Panc1 (cell line): ENCODE data around the gene THRB. TPM values are rescaled to one million over a fixed set of nuclear protein-coding genes. Genes with fewer than 3 reads are reported as not detected.

ENCODE experiments used
- ATAC-seq: fragments of 200-7000 bp; cut with Tn5 transposase; 2 replicates; pipeline ENCODE4 v1.9.1; 2020; ENCODE audit warnings: mild to moderate bottlenecking, moderate library complexity
- BruUV-seq: library from RNA; stranded (reverse); fragments of 400-500 nt; replicated peaks from 2 replicates; lab custom pipeline; 2021; lab: Mats Ljungman, UMichigan
- CTCF ChIA-PET: fragments of 300-600 bp; sonication (Branson Sonifier 250); formaldehyde crosslinking; loops from one replicate; lab custom pipeline; 2022; ENCODE audit warnings: antibody characterized with exemption; lab: Charles Lee
- POLR2A ChIA-PET: fragments of 300-600 bp; sonication (Branson Sonifier 250); formaldehyde crosslinking; loops from one replicate; lab custom pipeline; 2022; ENCODE audit warnings: antibody characterized with exemption; lab: Charles Lee
- DNase-seq: peaks from one replicate; pipeline ENCODE4 v3.0.0-alpha.2; 2010; ENCODE audit warnings: low read depth, low spot score
- H3K27ac ChIP-seq: 2 replicates; pipeline ENCODE4 v1.5.1; 2011; ENCODE audit warnings: mild to moderate bottlenecking, low read length, inconsistent platforms
- H3K27me3 ChIP-seq: fragments of 200-500 bp; sonication (Bioruptor generic); 2 replicates; pipeline ENCODE4 v1.6.0; 2014; ENCODE audit warnings: low read length, inconsistent platforms; ENCODE audit not compliant: control insufficient read depth, insufficient read depth
- H3K36me3 ChIP-seq: fragments of 200-500 bp; sonication (Bioruptor generic); 2 replicates; pipeline ENCODE4 v1.5.1; 2014; ENCODE audit warnings: inconsistent platforms, mild to moderate bottlenecking, low read length, moderate library complexity; ENCODE audit not compliant: control insufficient read depth, insufficient read depth
- H3K4me1 ChIP-seq: 2 replicates; pipeline ENCODE4 v1.5.1; 2011; ENCODE audit warnings: inconsistent platforms, mild to moderate bottlenecking, low read length, moderate library complexity; ENCODE audit not compliant: control insufficient read depth, insufficient read depth
- H3K4me3 ChIP-seq, 2 experiments: 2 replicates each; pipeline ENCODE4 v1.5.1; 2011 to 2012; ENCODE audit warnings: low read depth in 2 of 2, low read length in 2 of 2, mild to moderate bottlenecking in 2 of 2, inconsistent platforms in 1 of 2, moderate library complexity in 1 of 2
- H3K9me3 ChIP-seq: fragments of 200-500 bp; sonication (Bioruptor generic); 2 replicates; pipeline ENCODE4 v1.5.1; 2014; ENCODE audit warnings: low read depth, mild to moderate bottlenecking, inconsistent platforms, low read length, moderate library complexity; ENCODE audit not compliant: control insufficient read depth, insufficient read depth
- CTCF ChIP-seq: fragments of 450-650 bp; IDR thresholded peaks from 2 replicates; pipeline ENCODE4 v1.5.1; 2017; ENCODE audit warnings: mild to moderate bottlenecking
- POLR2AphosphoS5 ChIP-seq: IDR thresholded peaks from 2 replicates; pipeline ENCODE4 v1.6.1; 2012; ENCODE audit warnings: mild to moderate bottlenecking, low read depth, low read length, moderate library complexity
- SIN3A ChIP-seq: IDR thresholded peaks from 2 replicates; pipeline ENCODE4 v1.6.1; 2012; ENCODE audit warnings: low read depth, mild to moderate bottlenecking, low read length, moderate library complexity, borderline replicate concordance; ENCODE audit not compliant: insufficient read depth
- TCF7L2 ChIP-seq: IDR thresholded peaks from 2 replicates; pipeline ENCODE4 v1.6.1; 2011; ENCODE audit warnings: mild to moderate bottlenecking, low read depth, low read length, inconsistent platforms
- in situ Hi-C: cut with HindIII; loops from 2 replicates; pipeline ENCODE4 v1.10.0; 2016; ENCODE audit warnings: low sequenced_read_pairs, low pct_unique_long_range_greater_than_20kb
- intact Hi-C: fragments of 100-400 bp; cut with micrococcal nuclease; formaldehyde crosslinking; loops from one replicate; pipeline ENCODE4 v1.10.0; 2022; ENCODE audit not compliant: unreplicated experiment
- total RNA-seq: library from RNA; stranded (reverse); gene quantifications from one replicate; pipeline ENCODE4 v1.2.1, GENCODE V29; 2021; ENCODE audit not compliant: unreplicated experiment
- TF ChIP-seq, protein P1 (sequence below), 2 experiments: IDR thresholded peaks; 2 replicates each; pipeline ENCODE4 v1.6.1; 2011 to 2012; ENCODE audit warnings: low read depth in 2 of 2, control low read depth in 1 of 2, low read length in 1 of 2, mild to moderate bottlenecking in 1 of 2, moderate library complexity in 1 of 2; ENCODE audit not compliant: insufficient read depth in 1 of 2

The THRB gene
- total RNA-seq, 1 experiment from 2014 or later, result 3.9 TPM

DNA sequence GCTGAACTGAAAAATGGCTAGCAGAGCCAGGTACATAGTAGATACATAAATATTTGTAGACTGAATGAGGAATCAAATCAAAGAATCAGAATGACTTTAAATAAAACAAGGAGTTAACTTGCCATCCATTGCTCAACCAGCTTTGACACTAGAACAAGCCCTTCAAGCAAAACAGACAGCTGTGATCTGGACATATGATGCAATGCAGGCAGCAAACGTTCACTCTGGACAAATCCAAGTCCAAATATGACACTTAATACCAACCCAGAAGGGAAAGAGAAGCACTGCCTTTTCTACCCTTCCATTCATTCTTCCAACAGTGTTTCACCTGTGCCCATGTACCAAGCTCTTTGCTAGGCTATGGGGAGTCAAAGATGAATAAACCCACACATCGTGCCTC is 4.5 kb downstream of the THRB start:
- CTCF ChIA-PET, result no interaction called here
- no peak for ATAC-seq

DNA sequence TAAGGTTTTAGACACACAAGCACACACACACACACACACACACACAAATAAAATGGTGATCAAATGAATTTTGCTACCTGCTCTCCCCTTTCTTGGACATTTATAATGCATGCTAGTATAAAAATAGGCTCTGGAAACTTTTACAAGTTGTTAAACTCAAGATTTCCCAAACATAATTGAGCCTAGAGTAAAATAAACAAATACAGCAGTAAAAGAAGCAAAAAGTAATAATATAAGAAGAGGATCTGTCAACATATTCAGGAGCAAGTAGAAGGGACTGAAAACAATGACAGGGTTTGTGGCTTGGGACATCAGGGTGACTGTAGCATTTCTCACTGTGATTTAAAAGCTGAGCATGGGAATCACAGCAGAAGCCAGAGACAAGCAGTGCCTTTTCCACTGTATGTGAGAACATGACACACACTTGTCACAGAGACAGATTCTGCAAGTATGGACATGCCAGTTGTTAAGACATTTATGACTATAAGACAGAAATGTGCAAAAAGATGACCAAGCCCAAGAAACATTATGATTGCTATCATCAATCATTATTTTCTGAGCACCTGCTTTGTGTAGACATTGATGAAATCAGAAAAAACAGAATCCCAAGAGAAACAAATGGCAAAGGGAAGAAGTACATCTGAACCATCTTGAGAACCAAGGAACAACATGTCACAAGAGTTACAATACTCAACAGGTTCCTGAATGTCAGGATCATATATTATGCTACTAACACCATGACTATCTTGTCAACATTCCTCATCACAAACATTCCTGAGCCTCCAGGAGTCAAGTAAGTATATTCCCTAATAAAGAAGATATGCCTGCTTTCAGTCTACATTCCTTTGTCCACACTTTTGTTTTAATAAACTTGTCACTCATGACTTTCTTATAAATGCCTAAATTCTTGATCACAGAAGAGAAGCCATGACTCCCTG is 7.1 kb downstream of the THRB start:
- Histone ChIP-seq H3K27ac (no peak overlapping the region), H3K36me3 (no peaks in the 10 kb centered on the region), H3K4me1 (no peaks in the 10 kb centered on the region; the same call in 1 of the 2 replicates), H3K27me3 (no peaks in the 10 kb centered on the region), H3K4me3 (no peak overlapping the region), H3K9me3 (no peaks in the 10 kb centered on the region)
- intact Hi-C loops (no loop called here), in situ Hi-C loops (no loop called here)
- POLR2A ChIA-PET, result no interaction called here
- ATAC-seq (no peak), DNase-seq (no peak)
- TF ChIP-seq TCF7L2, result no peak
- no peak for TF ChIP-seq CTCF
- TF ChIP-seq, protein P1, sequence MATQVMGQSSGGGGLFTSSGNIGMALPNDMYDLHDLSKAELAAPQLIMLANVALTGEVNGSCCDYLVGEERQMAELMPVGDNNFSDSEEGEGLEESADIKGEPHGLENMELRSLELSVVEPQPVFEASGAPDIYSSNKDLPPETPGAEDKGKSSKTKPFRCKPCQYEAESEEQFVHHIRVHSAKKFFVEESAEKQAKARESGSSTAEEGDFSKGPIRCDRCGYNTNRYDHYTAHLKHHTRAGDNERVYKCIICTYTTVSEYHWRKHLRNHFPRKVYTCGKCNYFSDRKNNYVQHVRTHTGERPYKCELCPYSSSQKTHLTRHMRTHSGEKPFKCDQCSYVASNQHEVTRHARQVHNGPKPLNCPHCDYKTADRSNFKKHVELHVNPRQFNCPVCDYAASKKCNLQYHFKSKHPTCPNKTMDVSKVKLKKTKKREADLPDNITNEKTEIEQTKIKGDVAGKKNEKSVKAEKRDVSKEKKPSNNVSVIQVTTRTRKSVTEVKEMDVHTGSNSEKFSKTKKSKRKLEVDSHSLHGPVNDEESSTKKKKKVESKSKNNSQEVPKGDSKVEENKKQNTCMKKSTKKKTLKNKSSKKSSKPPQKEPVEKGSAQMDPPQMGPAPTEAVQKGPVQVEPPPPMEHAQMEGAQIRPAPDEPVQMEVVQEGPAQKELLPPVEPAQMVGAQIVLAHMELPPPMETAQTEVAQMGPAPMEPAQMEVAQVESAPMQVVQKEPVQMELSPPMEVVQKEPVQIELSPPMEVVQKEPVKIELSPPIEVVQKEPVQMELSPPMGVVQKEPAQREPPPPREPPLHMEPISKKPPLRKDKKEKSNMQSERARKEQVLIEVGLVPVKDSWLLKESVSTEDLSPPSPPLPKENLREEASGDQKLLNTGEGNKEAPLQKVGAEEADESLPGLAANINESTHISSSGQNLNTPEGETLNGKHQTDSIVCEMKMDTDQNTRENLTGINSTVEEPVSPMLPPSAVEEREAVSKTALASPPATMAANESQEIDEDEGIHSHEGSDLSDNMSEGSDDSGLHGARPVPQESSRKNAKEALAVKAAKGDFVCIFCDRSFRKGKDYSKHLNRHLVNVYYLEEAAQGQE (IDR thresholded peaks at IDR 0.05; ENCODE audit: insufficient read depth in 1 of 2, low read depth in 2 of 2, low read length in 1 of 2), result no peak
- no peak for TF ChIP-seq POLR2AphosphoS5
- CTCF ChIA-PET, result no interaction called here
- BruUV-seq, result no TSS peak

More for the DNA sequence above, 4.5 kb downstream of the THRB start:
- in situ Hi-C loops (no loop called here), intact Hi-C loops (no loop called here)
- DNase-seq, result no peak
- no peak overlapping the region for H3K27ac ChIP-seq
- H3K4me3 ChIP-seq, result no peak overlapping the region
- no peaks in the 10 kb centered on the region for H3K27me3 ChIP-seq
- no TSS peak for BruUV-seq
- H3K9me3 ChIP-seq, result no peaks in the 10 kb centered on the region
- TF ChIP-seq CTCF, result no peak
- TF ChIP-seq, protein P1 (IDR thresholded peaks at IDR 0.05; ENCODE audit: insufficient read depth in 1 of 2, low read depth in 2 of 2, low read length in 1 of 2), result no peak
- no peak for TF ChIP-seq TCF7L2
- TF ChIP-seq SIN3A, result no peak
- no peak for TF ChIP-seq POLR2AphosphoS5
- no peaks in the 10 kb centered on the region for H3K36me3 ChIP-seq
- no peaks in the 10 kb centered on the region; the same call in none of the 2 replicates for H3K4me1 ChIP-seq
- POLR2A ChIA-PET, result no interaction called here
